ENCODE measurements around the gene UPB1.
A peak's percentile ranks its signal among the peaks of the same experiment; 100 is the strongest.
"Not testable (repeated sequence)": the region's sequence is repeated elsewhere in the genome, so short reads cannot be mapped to it uniquely, and the experiment has no call there.

The UPB1 gene

GRCh38 chr22:24504956-24505736 lies 10.0 kb downstream of the UPB1 start:
- no peak for DNase-seq (ENCODE audit: low spot score)

- DNase-seq (ENCODE audit: low spot score): no peak
These were observed 11.8 kb downstream of the UPB1 start for GRCh38 chr22:24506802-24507438.

- no peak for DNase-seq (ENCODE audit: low spot score)
These were observed 12.6 kb downstream of the UPB1 start for GRCh38 chr22:24507716-24508115.

- no peak for DNase-seq (ENCODE audit: low spot score)
These were observed 15.8 kb downstream of the UPB1 start for GRCh38 chr22:24510637-24511625.

- no peak for DNase-seq (ENCODE audit: low spot score)
These were observed 16.9 kb downstream of the UPB1 start for GRCh38 chr22:24512043-24512442.

- DNase-seq (ENCODE audit: low spot score): no peak
These were observed 18.5 kb downstream of the UPB1 start for GRCh38 chr22:24513378-24514240.

- DNase-seq (ENCODE audit: low spot score): no peak
These were observed 19.3 kb downstream of the UPB1 start for GRCh38 chr22:24514241-24515026.

- no peak for DNase-seq (ENCODE audit: low spot score)
These were observed 19.9 kb downstream of the UPB1 start for GRCh38 chr22:24515027-24515338.

GRCh38 chr22:24516301-24516737 lies 21.2 kb downstream of the UPB1 start:
- DNase-seq (ENCODE audit: low spot score): no peak

- DNase-seq (ENCODE audit: low spot score): no peak
These were observed 22.3 kb downstream of the UPB1 start for GRCh38 chr22:24517446-24517845.

- DNase-seq (ENCODE audit: low spot score): no peak
These were observed 23.1 kb downstream of the UPB1 start for GRCh38 chr22:24518228-24518627.

GRCh38 chr22:24518771-24519485 lies 23.8 kb downstream of the UPB1 start:
- DNase-seq (ENCODE audit: low spot score): no peak

- no peak for DNase-seq (ENCODE audit: low spot score)
These were observed 24.4 kb downstream of the UPB1 start for GRCh38 chr22:24519496-24519895.

GRCh38 chr22:24521791-24522245 lies 26.7 kb downstream of the UPB1 start:
- DNase-seq (ENCODE audit: low spot score): peak; percentile 63

GRCh38 chr22:24523873-24524272 lies 28.7 kb downstream of the UPB1 start:
- DNase-seq (ENCODE audit: low spot score): no peak

GRCh38 chr22:24525416-24526037 lies 30.4 kb downstream of the UPB1 start:
- DNase-seq (ENCODE audit: low spot score): peak; percentile 80

GRCh38 chr22:24526191-24526590 lies 31.1 kb downstream of the UPB1 start:
- no peak for DNase-seq (ENCODE audit: low spot score)

- DNase-seq (ENCODE audit: low spot score): no peak
These were observed 34.8 kb downstream of the UPB1 start for GRCh38 chr22:24529898-24530297.

- DNase-seq (ENCODE audit: low spot score): not testable (repeated sequence)
These were observed 35.8 kb downstream of the UPB1 start for GRCh38 chr22:24530968-24531367.

- DNase-seq (ENCODE audit: low spot score): no peak
These were observed 36.9 kb downstream of the UPB1 start for GRCh38 chr22:24532075-24532474.

Data from RKO (cell line).